CD14-positive monocyte (primary cell): ENCODE data around the gene CCDC134. TPM values are rescaled to one million over a fixed set of nuclear protein-coding genes. Genes with fewer than 3 reads are reported as not detected.

ENCODE experiments used
- DNase-seq, 3 donors: peaks; one replicate each; pipeline ENCODE4 v3.0.0-alpha.2; 2011 to 2022
- H2AFZ ChIP-seq: 2 replicates; pipeline ENCODE4 v1.6.0; 2012; ENCODE audit warnings: mild to moderate bottlenecking, low read depth, low read length, inconsistent platforms; ENCODE audit not compliant: insufficient read depth, poor library complexity, severe bottlenecking
- H3K27ac ChIP-seq, 2 donors: 1 replicate in 1 of 2; 2 replicates in 1 of 2; pipeline ENCODE4 v1.5.1; 2012 to 2013; ENCODE audit warnings: low read length in 2 of 2, control low read depth in 1 of 2, inconsistent platforms in 1 of 2, low read depth in 1 of 2, mild to moderate bottlenecking in 1 of 2
- H3K27me3 ChIP-seq, 2 donors: one replicate each; pipeline versions ENCODE4 v1.6.0 to v1.6.1; 2011 to 2013; ENCODE audit warnings: low read length in 2 of 2; ENCODE audit not compliant: control insufficient read depth in 2 of 2, insufficient read depth in 2 of 2
- H3K36me3 ChIP-seq, 2 donors: replicated peaks in 1 of 2; 1 replicate in 1 of 2; 2 replicates in 1 of 2; pipeline versions ENCODE4 v1.5.1 to v1.6.1; 2012 to 2013; ENCODE audit warnings: low read length in 2 of 2, control low read depth in 1 of 2, inconsistent platforms in 1 of 2, mild to moderate bottlenecking in 1 of 2; ENCODE audit not compliant: insufficient read depth in 2 of 2, control insufficient read depth in 1 of 2
- H3K4me1 ChIP-seq, 2 donors: 1 replicate in 1 of 2; 2 replicates in 1 of 2; pipeline versions ENCODE4 v1.5.1 to v1.6.1; 2012 to 2013; ENCODE audit warnings: low read length in 2 of 2, control low read depth in 1 of 2, inconsistent platforms in 1 of 2, mild to moderate bottlenecking in 1 of 2, moderate library complexity in 1 of 2; ENCODE audit not compliant: insufficient read depth in 2 of 2, control insufficient read depth in 1 of 2
- H3K4me2 ChIP-seq: replicated peaks from 2 replicates; pipeline ENCODE3; 2012; ENCODE audit warnings: low read length, moderate library complexity, mild to moderate bottlenecking; ENCODE audit not compliant: poor library complexity, severe bottlenecking; ENCODE audit errors: extremely low read depth
- H3K4me3 ChIP-seq, 3 experiments: fragments of 200-600 bp in 1 of 3; sonication (generic) in 1 of 3; replicated peaks in 1 of 3; 1 replicate in 2 of 3; 2 replicates in 1 of 3; pipeline ENCODE4 v1.5.1; 2011 to 2013; ENCODE audit warnings: low read length in 3 of 3, mild to moderate bottlenecking in 3 of 3, control low read depth in 2 of 3, low read depth in 2 of 3, inconsistent platforms in 1 of 3, moderate library complexity in 1 of 3
- H3K79me2 ChIP-seq: 2 replicates; pipeline ENCODE4 v1.6.0; 2012; ENCODE audit warnings: mild to moderate bottlenecking, control low read depth, inconsistent platforms, low read length, moderate library complexity; ENCODE audit not compliant: insufficient read depth
- H3K9ac ChIP-seq: 2 replicates; pipeline ENCODE4 v1.6.0; 2017; ENCODE audit warnings: low read length, mild to moderate bottlenecking; ENCODE audit not compliant: insufficient read depth, poor library complexity, severe bottlenecking
- H3K9me3 ChIP-seq, 2 donors: replicated peaks in 1 of 2; 1 replicate in 1 of 2; 2 replicates in 1 of 2; pipeline versions ENCODE4 v1.5.1 to v1.6.1; 2012 to 2013; ENCODE audit warnings: low read length in 2 of 2, control low read depth in 1 of 2; ENCODE audit not compliant: control insufficient read depth in 1 of 2, insufficient read depth in 1 of 2
- H4K20me1 ChIP-seq: 2 replicates; pipeline ENCODE4 v1.6.0; 2012; ENCODE audit warnings: mild to moderate bottlenecking, low read length, control low read depth, moderate library complexity; ENCODE audit not compliant: insufficient read depth
- H3K27ac Mint-ChIP-seq, 7 donors: one replicate each; pipeline ENCODE4 v1.8.0; 2020; ENCODE audit warnings: mild to moderate bottlenecking in 7 of 7, mixed read lengths in 7 of 7, moderate library complexity in 6 of 7, inconsistent platforms in 2 of 7
- H3K27me3 Mint-ChIP-seq, 3 donors: one replicate each; pipeline ENCODE4 v1.8.0; 2021 to 2022; ENCODE audit warnings: low read depth in 3 of 3, mild to moderate bottlenecking in 3 of 3, mixed read lengths in 3 of 3, moderate library complexity in 3 of 3, inconsistent platforms in 1 of 3
- H3K36me3 Mint-ChIP-seq, 2 donors: one replicate each; pipeline ENCODE4 v1.8.0; 2020; ENCODE audit warnings: mixed read lengths in 2 of 2, inconsistent platforms in 1 of 2, mild to moderate bottlenecking in 1 of 2
- H3K4me1 Mint-ChIP-seq: one replicate; pipeline ENCODE4 v1.8.0; 2020; ENCODE audit warnings: mild to moderate bottlenecking, mixed read lengths
- H3K4me3 Mint-ChIP-seq, 2 donors: one replicate each; pipeline ENCODE4 v1.8.0; 2020; ENCODE audit warnings: mild to moderate bottlenecking in 2 of 2, mixed read lengths in 2 of 2, moderate library complexity in 1 of 2
- H3K9me3 Mint-ChIP-seq, 7 donors: one replicate each; pipeline ENCODE4 v1.8.0; 2020 to 2022; ENCODE audit warnings: mixed read lengths in 7 of 7, mild to moderate bottlenecking in 6 of 7, moderate library complexity in 6 of 7, inconsistent platforms in 2 of 7
- CTCF ChIP-seq: fragments of 200-600 bp; IDR thresholded peaks from one replicate; pipeline ENCODE4 v1.8.0; 2022; ENCODE audit warnings: antibody characterized with exemption, mild to moderate bottlenecking
- WGBS: methylation state at CpG from one replicate; pipeline ENCODE4 v1.1.5; 2013; ENCODE audit warnings: missing lambda C conversion rate; ENCODE audit not compliant: insufficient coverage; 5-methylcytosine and 5-hydroxymethylcytosine counted together
- intact Hi-C, 2 donors: fragments of 100-400 bp; cut with micrococcal nuclease; formaldehyde crosslinking; loops; one replicate each; pipeline versions ENCODE4 v1.15.0 to v1.15.1; 2023
- polyA plus RNA-seq, 3 donors: library from polyadenylated mRNA; depleted of rRNA in 1 of 3; unstranded in 2 of 3; stranded (reverse) in 1 of 3; fragments of 300-500 nt in 2 of 3; fragments of >200 nt in 1 of 3; fragmentation: Illumina TruSeq in 2 of 3; gene quantifications; 1 replicate in 2 of 3; 2 replicates in 1 of 3; pipeline ENCODE4 v1.2.3, GENCODE V29; 2012 to 2021

Gene CCDC134
- polyA plus RNA-seq, 3 donors = 2.1 to 5.3 (median 2.4) TPM

- peaks cover 0 to 2% (median 0%) of the 10 kb centered on the region in 7 donors for H3K9me3 Mint-ChIP-seq
- no peak overlapping the region for H3K4me3 ChIP-seq
- H3K79me2 ChIP-seq = no peaks in the 10 kb centered on the region
- no peak overlapping the region for H3K9ac ChIP-seq
- H3K36me3 ChIP-seq = peaks cover 15 to 51% of the 10 kb centered on the region in 2 donors
- H3K4me3 Mint-ChIP-seq = no peak overlapping the region
- peak overlapping the region in 1 of 2 donors; percentile 20 for H3K27ac ChIP-seq
- peaks cover 14% of the 10 kb centered on the region for H3K4me1 Mint-ChIP-seq
- no peaks in the 10 kb centered on the region for H3K9me3 ChIP-seq
- no peak overlapping the region for H3K4me2 ChIP-seq
- DNase-seq = no peak
- no peak for TF ChIP-seq CTCF
- 100% methylated on average over 8 of the region's 11 CpGs for WGBS
- no peaks in the 10 kb centered on the region for H3K27me3 ChIP-seq
- H3K27ac Mint-ChIP-seq = peak overlapping the region in 4 of 7 donors; percentile 17 to 76 (median 49)
- H2AFZ ChIP-seq = no peak overlapping the region
- intact Hi-C loops = no loop called here
- H3K4me1 ChIP-seq = peaks cover 8 to 9% of the 10 kb centered on the region in 2 donors
- peaks cover 0 to 3% (median 2%) of the 10 kb centered on the region in 3 donors for H3K27me3 Mint-ChIP-seq
- H4K20me1 ChIP-seq = no peaks in the 10 kb centered on the region
- H3K36me3 Mint-ChIP-seq = peaks cover 36 to 44% of the 10 kb centered on the region in 2 donors
These were observed 26.2 kb downstream of the CCDC134 start for GRCh38 chr22:41826430-41827383.

- Histone ChIP-seq H4K20me1 (no peaks in the 10 kb centered on the region), H3K27ac (no peak overlapping the region), H3K79me2 (no peaks in the 10 kb centered on the region), H2AFZ (no peak overlapping the region), H3K27me3 (no peaks in the 10 kb centered on the region), H3K4me2 (no peak overlapping the region), H3K9ac (no peak overlapping the region), H3K4me1 (peaks cover 14 to 16% of the 10 kb centered on the region in 2 donors), H3K36me3 (peaks cover 15 to 41% of the 10 kb centered on the region in 2 donors), H3K9me3 (no peaks in the 10 kb centered on the region), H3K4me3 (no peak overlapping the region)
- DNase-seq = no peak
- H3K27ac Mint-ChIP-seq = no peak overlapping the region
- H3K4me1 Mint-ChIP-seq = peaks cover 21% of the 10 kb centered on the region
- intact Hi-C loops = no loop called here
- H3K36me3 Mint-ChIP-seq = peaks cover 31 to 37% of the 10 kb centered on the region in 2 donors
- no peak overlapping the region for H3K4me3 Mint-ChIP-seq
- no peak for TF ChIP-seq CTCF
- H3K27me3 Mint-ChIP-seq = peaks cover 0 to 3% (median 2%) of the 10 kb centered on the region in 3 donors
- H3K9me3 Mint-ChIP-seq = peaks cover 0 to 2% (median 0%) of the 10 kb centered on the region in 7 donors
- WGBS = 100% methylated on average over 3 of the region's 6 CpGs
These were observed 27.2 kb downstream of the CCDC134 start for GRCh38 chr22:41827671-41828070.
